ENCODE results near the gene PAF1.

The PAF1 gene

GRCh38 chr19:39362682-39363657 is 27.9 kb downstream of the PAF1 start:
- ChIA-PET CTCF (interaction anchor here (0.8 to 2.7 kb wide), 7 partner anchors 7 to 28 kb away, joined by 3 to 9 read pairs (median 5); partner anchors contain the start of genes MED29, PAF1 and SAMD4B), POLR2A (interaction anchor here (0.8 to 0.9 kb wide), 3 partner anchors 17 to 136 kb away, joined by 3 to 5 read pairs (median 3); partner anchors contain the start of genes MED29 and PAF1)
- Histone ChIP-seq H3K4me1 (ENCODE audit: control extremely low read depth in 1 of 4, control insufficient read depth in 4 of 4, insufficient read depth in 4 of 4, low read length in 3 of 4) (no peaks in the 10 kb centered on the region), H3K4me3 (ENCODE audit: control insufficient read depth in 1 of 7, extremely low read depth in 1 of 7, insufficient read depth in 4 of 7, low read depth in 2 of 7, low read length in 6 of 7) (no peak overlapping the region), H3K27ac (ENCODE audit: insufficient read depth in 1 of 2, low read depth in 1 of 2, low read length in 2 of 2, poor library complexity in 1 of 2, severe bottlenecking in 2 of 2) (no peak overlapping the region), H3K36me3 (ENCODE audit: control insufficient read depth in 4 of 4, insufficient read depth in 4 of 4, low read length in 3 of 4) (peaks cover 18 to 71% (median 53%) of the 10 kb centered on the region in 4 experiments), H3K9me3 (ENCODE audit: control extremely low read depth in 1 of 5, control insufficient read depth in 4 of 5, insufficient read depth in 2 of 5, low read depth in 1 of 5, low read length in 4 of 5) (no peaks in the 10 kb centered on the region), H3K27me3 (replicated peaks in 2 of 5; ENCODE audit: control insufficient read depth in 4 of 5, insufficient read depth in 5 of 5, low read length in 4 of 5) (no peaks in the 10 kb centered on the region)
- WGBS (ENCODE audit: insufficient coverage), result 94% methylated on average over 4 of the region's 6 CpGs
- DNase-seq, result no peak

GRCh38 chr19:39360599-39360998 is 30.3 kb downstream of the PAF1 start:
- DNase-seq, result no peak
- Histone ChIP-seq H3K27me3 (replicated peaks in 2 of 5; ENCODE audit: control insufficient read depth in 4 of 5, insufficient read depth in 5 of 5, low read length in 4 of 5) (no peaks in the 10 kb centered on the region), H3K9me3 (ENCODE audit: control extremely low read depth in 1 of 5, control insufficient read depth in 4 of 5, insufficient read depth in 2 of 5, low read depth in 1 of 5, low read length in 4 of 5) (no peaks in the 10 kb centered on the region), H3K4me3 (ENCODE audit: control insufficient read depth in 1 of 7, extremely low read depth in 1 of 7, insufficient read depth in 4 of 7, low read depth in 2 of 7, low read length in 6 of 7) (no peak overlapping the region), H3K4me1 (ENCODE audit: control extremely low read depth in 1 of 4, control insufficient read depth in 4 of 4, insufficient read depth in 4 of 4, low read length in 3 of 4) (peaks cover 0 to 4% (median 0%) of the 10 kb centered on the region in 4 experiments), H3K27ac (ENCODE audit: insufficient read depth in 1 of 2, low read depth in 1 of 2, low read length in 2 of 2, poor library complexity in 1 of 2, severe bottlenecking in 2 of 2) (no peak overlapping the region), H3K36me3 (ENCODE audit: control insufficient read depth in 4 of 4, insufficient read depth in 4 of 4, low read length in 3 of 4) (peaks cover 25 to 84% (median 69%) of the 10 kb centered on the region in 4 experiments)
- 100% methylated on average over 1 of the region's 1 CpG for WGBS (ENCODE audit: insufficient coverage)
- ChIA-PET CTCF (interaction anchor here (1.1 to 1.2 kb wide), 2 partner anchors 17 to 51 kb away, joined by 3 to 4 read pairs; no protein-coding TSS in a partner anchor), POLR2A (no interaction called here)

DNA sequence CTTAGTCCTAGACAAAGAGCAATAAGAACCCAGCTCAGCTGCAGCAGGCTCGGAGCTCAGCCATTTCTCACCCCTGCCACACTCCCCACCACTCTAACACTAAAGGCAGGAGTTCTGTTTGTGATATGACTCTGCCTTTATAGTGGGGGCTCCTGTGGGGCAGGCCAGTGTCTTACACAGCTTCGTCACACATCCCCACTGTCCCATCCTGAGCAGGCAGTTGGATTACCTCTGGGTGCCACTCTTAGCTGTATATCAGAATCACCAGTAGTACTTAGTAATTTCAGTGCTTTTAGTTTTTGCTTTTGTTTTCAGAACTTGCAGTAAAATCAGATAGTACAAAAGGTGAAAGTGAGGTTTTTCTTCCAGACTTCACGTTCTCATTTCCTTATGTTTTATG is 31.9 kb downstream of the PAF1 start:
- peaks cover 29 to 84% (median 72%) of the 10 kb centered on the region in 4 experiments for H3K36me3 ChIP-seq (ENCODE audit: control insufficient read depth in 4 of 4, insufficient read depth in 4 of 4, low read length in 3 of 4)
- ChIA-PET CTCF (no interaction called here), POLR2A (no interaction called here)
- no peaks in the 10 kb centered on the region for H3K27me3 ChIP-seq (replicated peaks in 2 of 5; ENCODE audit: control insufficient read depth in 4 of 5, insufficient read depth in 5 of 5, low read length in 4 of 5)
- H3K9me3 ChIP-seq (ENCODE audit: control extremely low read depth in 1 of 5, control insufficient read depth in 4 of 5, insufficient read depth in 2 of 5, low read depth in 1 of 5, low read length in 4 of 5), result no peaks in the 10 kb centered on the region
- DNase-seq, result no peak
- no peak overlapping the region for H3K27ac ChIP-seq (ENCODE audit: insufficient read depth in 1 of 2, low read depth in 1 of 2, low read length in 2 of 2, poor library complexity in 1 of 2, severe bottlenecking in 2 of 2)
- H3K4me3 ChIP-seq (ENCODE audit: control insufficient read depth in 1 of 7, extremely low read depth in 1 of 7, insufficient read depth in 4 of 7, low read depth in 2 of 7, low read length in 6 of 7), result no peak overlapping the region
- peaks cover 0 to 4% (median 0%) of the 10 kb centered on the region in 4 experiments for H3K4me1 ChIP-seq (ENCODE audit: control extremely low read depth in 1 of 4, control insufficient read depth in 4 of 4, insufficient read depth in 4 of 4, low read length in 3 of 4)
- WGBS (ENCODE audit: insufficient coverage), result 80% methylated on average over 1 of the region's 3 CpGs

DNA sequence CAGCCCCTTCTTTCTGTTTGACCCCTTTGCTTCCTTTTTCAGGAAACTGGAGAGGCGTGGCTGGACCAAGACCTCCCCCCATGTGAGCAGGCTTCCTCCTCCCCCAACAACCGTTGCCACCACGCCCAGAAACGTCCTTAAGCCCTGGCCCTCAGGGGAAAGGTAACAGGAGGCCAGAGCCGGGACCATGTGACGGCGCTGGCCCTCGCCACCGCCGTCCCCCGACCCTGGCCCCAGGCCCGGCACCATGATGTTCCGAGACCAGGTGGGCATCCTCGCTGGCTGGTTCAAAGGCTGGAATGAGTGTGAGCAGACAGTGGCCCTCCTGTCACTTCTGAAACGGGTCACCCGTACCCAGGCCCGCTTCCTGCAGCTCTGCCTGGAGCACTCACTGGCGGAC is 34.3 kb downstream of the PAF1 start:
- Histone ChIP-seq H3K27ac (ENCODE audit: insufficient read depth in 1 of 2, low read depth in 1 of 2, low read length in 2 of 2, poor library complexity in 1 of 2, severe bottlenecking in 2 of 2) (no peak overlapping the region), H3K4me1 (ENCODE audit: control extremely low read depth in 1 of 4, control insufficient read depth in 4 of 4, insufficient read depth in 4 of 4, low read length in 3 of 4) (peaks cover 0 to 4% (median 0%) of the 10 kb centered on the region in 4 experiments), H3K27me3 (replicated peaks in 2 of 5; ENCODE audit: control insufficient read depth in 4 of 5, insufficient read depth in 5 of 5, low read length in 4 of 5) (no peaks in the 10 kb centered on the region), H3K36me3 (ENCODE audit: control insufficient read depth in 4 of 4, insufficient read depth in 4 of 4, low read length in 3 of 4) (peaks cover 33 to 83% (median 68%) of the 10 kb centered on the region in 4 experiments), H3K4me3 (ENCODE audit: control insufficient read depth in 1 of 7, extremely low read depth in 1 of 7, insufficient read depth in 4 of 7, low read depth in 2 of 7, low read length in 6 of 7) (no peak overlapping the region), H3K9me3 (ENCODE audit: control extremely low read depth in 1 of 5, control insufficient read depth in 4 of 5, insufficient read depth in 2 of 5, low read depth in 1 of 5, low read length in 4 of 5) (no peaks in the 10 kb centered on the region)
- ChIA-PET CTCF (interaction anchor here (1.2 kb wide), 1 partner anchor 12 kb away, joined by 4 read pairs; no protein-coding TSS in a partner anchor), POLR2A (no interaction called here)
- WGBS (ENCODE audit: insufficient coverage), result 96% methylated on average over 16 of the region's 18 CpGs
- no peak for DNase-seq

DNA sequence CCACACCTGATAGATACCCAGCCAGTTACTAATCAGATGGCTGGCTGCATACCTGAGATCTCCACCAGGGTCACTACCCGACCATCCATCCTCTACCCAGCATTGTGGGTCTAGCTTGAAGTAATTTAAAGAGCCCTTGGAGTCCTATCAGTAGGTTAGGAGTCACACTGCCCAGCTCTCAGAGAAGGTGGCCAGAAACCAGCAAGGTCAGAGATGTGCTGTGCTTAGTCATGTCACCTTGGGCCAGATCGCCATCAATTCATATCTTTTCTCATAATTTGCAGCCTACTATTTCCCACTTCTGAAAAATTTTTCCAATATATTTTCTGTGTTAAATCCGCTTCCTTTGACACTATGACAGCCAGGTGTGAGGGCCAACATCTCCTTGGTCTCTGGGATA is 34.8 kb downstream of the PAF1 start:
- Histone ChIP-seq H3K36me3 (ENCODE audit: control insufficient read depth in 4 of 4, insufficient read depth in 4 of 4, low read length in 3 of 4) (peaks cover 37 to 85% (median 72%) of the 10 kb centered on the region in 4 experiments), H3K27ac (ENCODE audit: insufficient read depth in 1 of 2, low read depth in 1 of 2, low read length in 2 of 2, poor library complexity in 1 of 2, severe bottlenecking in 2 of 2) (no peak overlapping the region), H3K27me3 (replicated peaks in 2 of 5; ENCODE audit: control insufficient read depth in 4 of 5, insufficient read depth in 5 of 5, low read length in 4 of 5) (no peaks in the 10 kb centered on the region), H3K4me3 (ENCODE audit: control insufficient read depth in 1 of 7, extremely low read depth in 1 of 7, insufficient read depth in 4 of 7, low read depth in 2 of 7, low read length in 6 of 7) (no peak overlapping the region), H3K9me3 (ENCODE audit: control extremely low read depth in 1 of 5, control insufficient read depth in 4 of 5, insufficient read depth in 2 of 5, low read depth in 1 of 5, low read length in 4 of 5) (no peaks in the 10 kb centered on the region), H3K4me1 (ENCODE audit: control extremely low read depth in 1 of 4, control insufficient read depth in 4 of 4, insufficient read depth in 4 of 4, low read length in 3 of 4) (peaks cover 0 to 4% (median 0%) of the 10 kb centered on the region in 4 experiments)
- CTCF ChIA-PET, result interaction anchor here (1.2 kb wide), 1 partner anchor 12 kb away, joined by 4 read pairs; no protein-coding TSS in a partner anchor
- 100% methylated on average over 2 of the region's 3 CpGs for WGBS (ENCODE audit: insufficient coverage)
- DNase-seq, result no peak
- POLR2A ChIA-PET, result no interaction called here

DNA sequence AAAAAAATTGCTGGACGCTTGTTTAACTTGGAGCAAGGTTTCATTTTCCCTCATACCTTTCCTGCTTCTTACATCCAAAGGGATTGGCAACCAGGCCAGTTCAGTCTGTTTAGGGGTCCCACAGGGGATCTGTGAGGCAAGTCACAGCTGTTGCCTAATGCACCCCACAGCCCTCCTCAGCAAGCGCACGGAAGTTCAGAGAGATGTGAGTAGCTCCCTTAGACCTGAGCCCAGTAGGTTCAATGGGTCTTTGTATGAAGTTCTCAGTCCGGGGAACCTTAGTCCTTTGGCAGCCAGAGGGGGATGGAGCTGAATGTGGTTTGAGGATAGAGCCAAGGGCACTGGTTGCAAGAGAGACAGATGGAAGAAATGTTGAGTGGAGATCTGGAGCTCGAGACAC is 35.7 kb downstream of the PAF1 start:
- no peak for DNase-seq
- Histone ChIP-seq H3K4me1 (ENCODE audit: control extremely low read depth in 1 of 4, control insufficient read depth in 4 of 4, insufficient read depth in 4 of 4, low read length in 3 of 4) (peaks cover 0 to 4% (median 0%) of the 10 kb centered on the region in 4 experiments), H3K36me3 (ENCODE audit: control insufficient read depth in 4 of 4, insufficient read depth in 4 of 4, low read length in 3 of 4) (peaks cover 31 to 78% (median 66%) of the 10 kb centered on the region in 4 experiments), H3K4me3 (ENCODE audit: control insufficient read depth in 1 of 7, extremely low read depth in 1 of 7, insufficient read depth in 4 of 7, low read depth in 2 of 7, low read length in 6 of 7) (no peak overlapping the region), H3K27ac (ENCODE audit: insufficient read depth in 1 of 2, low read depth in 1 of 2, low read length in 2 of 2, poor library complexity in 1 of 2, severe bottlenecking in 2 of 2) (no peak overlapping the region), H3K9me3 (ENCODE audit: control extremely low read depth in 1 of 5, control insufficient read depth in 4 of 5, insufficient read depth in 2 of 5, low read depth in 1 of 5, low read length in 4 of 5) (no peaks in the 10 kb centered on the region), H3K27me3 (replicated peaks in 2 of 5; ENCODE audit: control insufficient read depth in 4 of 5, insufficient read depth in 5 of 5, low read length in 4 of 5) (no peaks in the 10 kb centered on the region)
- ChIA-PET POLR2A (no interaction called here), CTCF (interaction anchor here (0.6 to 2.5 kb wide), 4 partner anchors 8 to 928 kb away, joined by 3 to 9 read pairs (median 6); no protein-coding TSS in a partner anchor)
- 100% methylated on average over 2 of the region's 5 CpGs for WGBS (ENCODE audit: insufficient coverage)
